Neutrophil (primary cell): ENCODE data around the gene RHCG.

Experiments used
- H3K27ac ChIP-seq: fragments of 200-600 bp; sonication (generic); 2 replicates; pipeline ENCODE4 v1.5.1; 2016; ENCODE audit warnings: mild to moderate bottlenecking, moderate library complexity
- H3K27me3 ChIP-seq: fragments of 200-600 bp; sonication (generic); 2 replicates; pipeline ENCODE4 v1.6.0; 2016; ENCODE audit warnings: mild to moderate bottlenecking
- H3K36me3 ChIP-seq: fragments of 200-600 bp; sonication (generic); 2 replicates; pipeline ENCODE4 v1.5.1; 2017
- H3K4me1 ChIP-seq, 2 experiments: fragments of 200-600 bp in 1 of 2; sonication (generic) in 1 of 2; 1 replicate in 1 of 2; 2 replicates in 1 of 2; pipeline versions ENCODE4 v1.5.1 to v1.6.1; 2013 to 2016; ENCODE audit warnings: low read depth in 1 of 2, low read length in 1 of 2, mild to moderate bottlenecking in 1 of 2, moderate library complexity in 1 of 2; ENCODE audit not compliant: control insufficient read depth in 1 of 2, insufficient read depth in 1 of 2
- H3K4me3 ChIP-seq, 2 experiments: fragments of 200-600 bp in 1 of 2; sonication (generic) in 1 of 2; 1 replicate in 1 of 2; 2 replicates in 1 of 2; pipeline ENCODE4 v1.5.1; 2013 to 2016; ENCODE audit warnings: low read depth in 1 of 2, low read length in 1 of 2, mild to moderate bottlenecking in 1 of 2, moderate library complexity in 1 of 2
- H3K9me3 ChIP-seq: fragments of 200-600 bp; sonication (generic); 2 replicates; pipeline ENCODE4 v1.5.1; 2016
- CTCF ChIP-seq: fragments of 200-600 bp; sonication (generic); IDR thresholded peaks from 2 replicates; pipeline ENCODE4 v1.5.1; 2016; ENCODE audit warnings: antibody characterized with exemption

The RHCG gene

GRCh38 chr15:89443581-89443980 lies 52.8 kb downstream of the RHCG start:
- H3K27ac ChIP-seq, result no peak overlapping the region
- H3K27me3 ChIP-seq, result peaks cover 76% of the 10 kb centered on the region
- no peaks in the 10 kb centered on the region for H3K36me3 ChIP-seq
- peaks cover 0 to 9% of the 10 kb centered on the region in 2 experiments for H3K4me1 ChIP-seq
- TF ChIP-seq CTCF, result no peak
- H3K9me3 ChIP-seq, result no peaks in the 10 kb centered on the region
- H3K4me3 ChIP-seq, result no peak overlapping the region

GRCh38 chr15:89442671-89443307 lies 53.6 kb downstream of the RHCG start:
- Histone ChIP-seq H3K4me3 (no peak overlapping the region), H3K4me1 (peaks cover 0 to 9% of the 10 kb centered on the region in 2 experiments), H3K9me3 (no peaks in the 10 kb centered on the region), H3K27ac (no peak overlapping the region), H3K36me3 (no peaks in the 10 kb centered on the region), H3K27me3 (peaks cover 76% of the 10 kb centered on the region)
- no peak for TF ChIP-seq CTCF

GRCh38 chr15:89442155-89442554 lies 54.2 kb downstream of the RHCG start:
- Histone ChIP-seq H3K27ac (no peak overlapping the region), H3K4me1 (peaks cover 0 to 9% of the 10 kb centered on the region in 2 experiments), H3K27me3 (peaks cover 76% of the 10 kb centered on the region), H3K36me3 (no peaks in the 10 kb centered on the region), H3K4me3 (no peak overlapping the region), H3K9me3 (no peaks in the 10 kb centered on the region)
- TF ChIP-seq CTCF, result no peak

- H3K4me3 ChIP-seq, result no peak overlapping the region
- H3K4me1 ChIP-seq, result peaks cover 0 to 9% of the 10 kb centered on the region in 2 experiments
- TF ChIP-seq CTCF, result no peak
- no peaks in the 10 kb centered on the region for H3K36me3 ChIP-seq
- H3K27me3 ChIP-seq, result peaks cover 77% of the 10 kb centered on the region
- H3K9me3 ChIP-seq, result no peaks in the 10 kb centered on the region
- H3K27ac ChIP-seq, result no peak overlapping the region
Observed at GRCh38 chr15:89441295-89441812, 55.0 kb downstream of the RHCG start.

GRCh38 chr15:89439764-89440163 lies 56.6 kb downstream of the RHCG start:
- Histone ChIP-seq H3K36me3 (no peaks in the 10 kb centered on the region), H3K9me3 (no peaks in the 10 kb centered on the region), H3K4me1 (peaks cover 0 to 9% of the 10 kb centered on the region in 2 experiments), H3K27ac (no peak overlapping the region), H3K4me3 (no peak overlapping the region), H3K27me3 (peaks cover 79% of the 10 kb centered on the region)
- TF ChIP-seq CTCF, result no peak
